ENCODE results near the gene FAM135A.

Gene FAM135A
- 11.4 to 16.6 (median 14.4) reads per million in 3 donors for total RNA-seq

- peak within 1 kb of the TSS; percentile 54 for H3K4me3 ChIP-seq (ENCODE audit: insufficient read depth, low read depth, low read length, poor library complexity, severe bottlenecking)
- H3K36me3 ChIP-seq (ENCODE audit: control insufficient read depth, insufficient read depth, low read length), result no peaks in the 10 kb centered on the region
- H3K27ac ChIP-seq (ENCODE audit: insufficient read depth, low read length, poor library complexity, severe bottlenecking), result peak within 1 kb of the TSS; percentile 50
- peaks cover 9% of the 10 kb centered on the region for H3K4me1 ChIP-seq (ENCODE audit: control insufficient read depth, insufficient read depth, low read length, poor library complexity, severe bottlenecking)
- H3K27me3 ChIP-seq (replicated peaks; ENCODE audit: control insufficient read depth, insufficient read depth, low read length, poor library complexity, severe bottlenecking), result no peaks in the 10 kb centered on the region
- no peaks in the 10 kb centered on the region for H3K9me3 ChIP-seq (ENCODE audit: control insufficient read depth, low read length)
- peak; percentile 90 to 93 (median 92) for DNase-seq
Measured at GRCh38 chr6:70413114-70413991, at the start of gene FAM135A. Gene FAM135A (plus strand): TSS chr6:70413508. CDS start chr6:70428343, 14,835 bp downstream.

- H3K36me3 ChIP-seq (ENCODE audit: control insufficient read depth, insufficient read depth, low read length), result no peaks in the 10 kb centered on the region
- no peak overlapping the region for H3K27ac ChIP-seq (ENCODE audit: insufficient read depth, low read length, poor library complexity, severe bottlenecking)
- H3K9me3 ChIP-seq (ENCODE audit: control insufficient read depth, low read length), result no peaks in the 10 kb centered on the region
- H3K4me1 ChIP-seq (ENCODE audit: control insufficient read depth, insufficient read depth, low read length, poor library complexity, severe bottlenecking), result no peaks in the 10 kb centered on the region
- no peak overlapping the region for H3K4me3 ChIP-seq (ENCODE audit: insufficient read depth, low read depth, low read length, poor library complexity, severe bottlenecking)
- DNase-seq, result no peak
- H3K27me3 ChIP-seq (replicated peaks; ENCODE audit: control insufficient read depth, insufficient read depth, low read length, poor library complexity, severe bottlenecking), result no peaks in the 10 kb centered on the region
Measured at GRCh38 chr6:70363741-70364493, 49.4 kb upstream of the FAM135A start.

GRCh38 chr6:70369332-70369950 lies 43.9 kb upstream of the FAM135A start:
- DNase-seq, result peak; percentile 15 to 28 (median 25)
- H3K27ac ChIP-seq (ENCODE audit: insufficient read depth, low read length, poor library complexity, severe bottlenecking), result no peak overlapping the region
- H3K4me3 ChIP-seq (ENCODE audit: insufficient read depth, low read depth, low read length, poor library complexity, severe bottlenecking), result no peak overlapping the region
- no peaks in the 10 kb centered on the region for H3K4me1 ChIP-seq (ENCODE audit: control insufficient read depth, insufficient read depth, low read length, poor library complexity, severe bottlenecking)
- H3K9me3 ChIP-seq (ENCODE audit: control insufficient read depth, low read length), result no peaks in the 10 kb centered on the region
- H3K27me3 ChIP-seq (replicated peaks; ENCODE audit: control insufficient read depth, insufficient read depth, low read length, poor library complexity, severe bottlenecking), result no peaks in the 10 kb centered on the region
- no peaks in the 10 kb centered on the region for H3K36me3 ChIP-seq (ENCODE audit: control insufficient read depth, insufficient read depth, low read length)

GRCh38 chr6:70370496-70370895 lies 42.8 kb upstream of the FAM135A start:
- Histone ChIP-seq H3K4me1 (ENCODE audit: control insufficient read depth, insufficient read depth, low read length, poor library complexity, severe bottlenecking) (no peaks in the 10 kb centered on the region), H3K27me3 (replicated peaks; ENCODE audit: control insufficient read depth, insufficient read depth, low read length, poor library complexity, severe bottlenecking) (no peaks in the 10 kb centered on the region), H3K4me3 (ENCODE audit: insufficient read depth, low read depth, low read length, poor library complexity, severe bottlenecking) (no peak overlapping the region), H3K27ac (ENCODE audit: insufficient read depth, low read length, poor library complexity, severe bottlenecking) (no peak overlapping the region), H3K36me3 (ENCODE audit: control insufficient read depth, insufficient read depth, low read length) (no peaks in the 10 kb centered on the region), H3K9me3 (ENCODE audit: control insufficient read depth, low read length) (no peaks in the 10 kb centered on the region)
- no peak for DNase-seq

- H3K4me3 ChIP-seq (ENCODE audit: insufficient read depth, low read depth, low read length, poor library complexity, severe bottlenecking), result no peak overlapping the region
- H3K27me3 ChIP-seq (replicated peaks; ENCODE audit: control insufficient read depth, insufficient read depth, low read length, poor library complexity, severe bottlenecking), result no peaks in the 10 kb centered on the region
- no peak for DNase-seq
- H3K9me3 ChIP-seq (ENCODE audit: control insufficient read depth, low read length), result no peaks in the 10 kb centered on the region
- H3K4me1 ChIP-seq (ENCODE audit: control insufficient read depth, insufficient read depth, low read length, poor library complexity, severe bottlenecking), result no peaks in the 10 kb centered on the region
- no peak overlapping the region for H3K27ac ChIP-seq (ENCODE audit: insufficient read depth, low read length, poor library complexity, severe bottlenecking)
- no peaks in the 10 kb centered on the region for H3K36me3 ChIP-seq (ENCODE audit: control insufficient read depth, insufficient read depth, low read length)
Measured at GRCh38 chr6:70371454-70372105, 41.7 kb upstream of the FAM135A start.

GRCh38 chr6:70375166-70375565 lies 38.1 kb upstream of the FAM135A start:
- no peak for DNase-seq
- Histone ChIP-seq H3K27ac (ENCODE audit: insufficient read depth, low read length, poor library complexity, severe bottlenecking) (no peak overlapping the region), H3K4me1 (ENCODE audit: control insufficient read depth, insufficient read depth, low read length, poor library complexity, severe bottlenecking) (no peaks in the 10 kb centered on the region), H3K36me3 (ENCODE audit: control insufficient read depth, insufficient read depth, low read length) (no peaks in the 10 kb centered on the region), H3K9me3 (ENCODE audit: control insufficient read depth, low read length) (no peaks in the 10 kb centered on the region), H3K4me3 (ENCODE audit: insufficient read depth, low read depth, low read length, poor library complexity, severe bottlenecking) (no peak overlapping the region), H3K27me3 (replicated peaks; ENCODE audit: control insufficient read depth, insufficient read depth, low read length, poor library complexity, severe bottlenecking) (no peaks in the 10 kb centered on the region)

- H3K9me3 ChIP-seq (ENCODE audit: control insufficient read depth, low read length), result no peaks in the 10 kb centered on the region
- DNase-seq, result no peak
- no peaks in the 10 kb centered on the region for H3K4me1 ChIP-seq (ENCODE audit: control insufficient read depth, insufficient read depth, low read length, poor library complexity, severe bottlenecking)
- H3K27ac ChIP-seq (ENCODE audit: insufficient read depth, low read length, poor library complexity, severe bottlenecking), result no peak overlapping the region
- no peaks in the 10 kb centered on the region for H3K27me3 ChIP-seq (replicated peaks; ENCODE audit: control insufficient read depth, insufficient read depth, low read length, poor library complexity, severe bottlenecking)
- H3K4me3 ChIP-seq (ENCODE audit: insufficient read depth, low read depth, low read length, poor library complexity, severe bottlenecking), result no peak overlapping the region
- no peaks in the 10 kb centered on the region for H3K36me3 ChIP-seq (ENCODE audit: control insufficient read depth, insufficient read depth, low read length)
Measured at GRCh38 chr6:70375882-70376281, 37.4 kb upstream of the FAM135A start.

GRCh38 chr6:70376628-70377027 lies 36.7 kb upstream of the FAM135A start:
- no peaks in the 10 kb centered on the region for H3K9me3 ChIP-seq (ENCODE audit: control insufficient read depth, low read length)
- H3K27ac ChIP-seq (ENCODE audit: insufficient read depth, low read length, poor library complexity, severe bottlenecking), result no peak overlapping the region
- H3K4me3 ChIP-seq (ENCODE audit: insufficient read depth, low read depth, low read length, poor library complexity, severe bottlenecking), result no peak overlapping the region
- no peaks in the 10 kb centered on the region for H3K27me3 ChIP-seq (replicated peaks; ENCODE audit: control insufficient read depth, insufficient read depth, low read length, poor library complexity, severe bottlenecking)
- H3K4me1 ChIP-seq (ENCODE audit: control insufficient read depth, insufficient read depth, low read length, poor library complexity, severe bottlenecking), result no peaks in the 10 kb centered on the region
- H3K36me3 ChIP-seq (ENCODE audit: control insufficient read depth, insufficient read depth, low read length), result no peaks in the 10 kb centered on the region
- DNase-seq, result no peak

GRCh38 chr6:70377372-70377771 lies 35.9 kb upstream of the FAM135A start:
- Histone ChIP-seq H3K36me3 (ENCODE audit: control insufficient read depth, insufficient read depth, low read length) (no peaks in the 10 kb centered on the region), H3K27me3 (replicated peaks; ENCODE audit: control insufficient read depth, insufficient read depth, low read length, poor library complexity, severe bottlenecking) (no peaks in the 10 kb centered on the region), H3K9me3 (ENCODE audit: control insufficient read depth, low read length) (no peaks in the 10 kb centered on the region), H3K4me3 (ENCODE audit: insufficient read depth, low read depth, low read length, poor library complexity, severe bottlenecking) (no peak overlapping the region), H3K4me1 (ENCODE audit: control insufficient read depth, insufficient read depth, low read length, poor library complexity, severe bottlenecking) (no peaks in the 10 kb centered on the region), H3K27ac (ENCODE audit: insufficient read depth, low read length, poor library complexity, severe bottlenecking) (no peak overlapping the region)
- DNase-seq, result no peak

Data from effector memory CD4-positive, alpha-beta T cell (primary cell).